CD4-positive, alpha-beta memory T cell (primary cell): ENCODE results near the gene GRAP. TPM values are rescaled to one million over a fixed set of nuclear protein-coding genes. Genes with fewer than 3 reads are reported as not detected.
"Not testable (repeated sequence)": the region's sequence is repeated elsewhere in the genome, so short reads cannot be mapped to it uniquely, and the experiment has no call there.

ENCODE experiments used
- CTCF ChIA-PET: fragments of 350-600 bp; sonication (Branson Sonifier 250); formaldehyde crosslinking; loops from one replicate; lab custom pipeline; 2021; ENCODE audit warnings: inconsistent platforms; ENCODE audit not compliant: partially characterized antibody; lab: Charles Lee
- POLR2A ChIA-PET: fragments of 350-600 bp; sonication (Branson Sonifier 250); formaldehyde crosslinking; loops from one replicate; lab custom pipeline; 2021; ENCODE audit not compliant: partially characterized antibody; lab: Charles Lee
- DNase-seq, 5 donors: peaks; one replicate each; pipeline versions ENCODE4 v3.0.0 to v3.0.0-alpha.2; 2020 to 2022; ENCODE audit warnings: mixed read lengths in 1 of 5
- H3K27ac ChIP-seq: one replicate; pipeline ENCODE4 v1.7.0; 2013; ENCODE audit warnings: low read depth, low read length
- H3K27me3 ChIP-seq: 2 replicates; pipeline ENCODE4 v1.7.0; 2013; ENCODE audit warnings: mild to moderate bottlenecking, low read length, moderate library complexity; ENCODE audit not compliant: insufficient read depth
- H3K36me3 ChIP-seq: 2 replicates; pipeline ENCODE4 v1.7.0; 2013; ENCODE audit warnings: mild to moderate bottlenecking, low read length, moderate library complexity; ENCODE audit not compliant: insufficient read depth
- H3K4me1 ChIP-seq: 2 replicates; pipeline ENCODE4 v1.7.0; 2013; ENCODE audit warnings: mild to moderate bottlenecking, low read length, moderate library complexity; ENCODE audit not compliant: insufficient read depth
- H3K4me3 ChIP-seq, 2 donors: one replicate each; pipeline ENCODE4 v1.7.0; 2013; ENCODE audit warnings: low read length in 2 of 2, mild to moderate bottlenecking in 1 of 2
- H3K9me3 ChIP-seq, 2 donors: one replicate each; pipeline ENCODE4 v1.7.0; 2013; ENCODE audit warnings: low read length in 2 of 2, control low read depth in 1 of 2; ENCODE audit not compliant: control insufficient read depth in 1 of 2
- H3K27ac Mint-ChIP-seq, 7 donors: one replicate each; pipeline ENCODE4 v1.8.0; 2020 to 2021; ENCODE audit warnings: mixed read lengths in 7 of 7, mild to moderate bottlenecking in 6 of 7, inconsistent platforms in 3 of 7, moderate library complexity in 3 of 7
- H3K27me3 Mint-ChIP-seq, 2 donors: one replicate each; pipeline ENCODE4 v1.8.0; 2020 to 2021; ENCODE audit warnings: mixed read lengths in 2 of 2
- H3K36me3 Mint-ChIP-seq, 2 donors: one replicate each; pipeline ENCODE4 v1.8.0; 2020 to 2021; ENCODE audit warnings: mixed read lengths in 2 of 2, inconsistent platforms in 1 of 2, mild to moderate bottlenecking in 1 of 2
- H3K4me1 Mint-ChIP-seq, 4 donors: one replicate each; pipeline ENCODE4 v1.8.0; 2020 to 2021; ENCODE audit warnings: mixed read lengths in 4 of 4, mild to moderate bottlenecking in 1 of 4
- H3K4me3 Mint-ChIP-seq, 8 donors: one replicate each; pipeline ENCODE4 v1.8.0; 2020 to 2021; ENCODE audit warnings: mixed read lengths in 8 of 8, mild to moderate bottlenecking in 7 of 8, moderate library complexity in 6 of 8, inconsistent platforms in 3 of 8
- H3K9me3 Mint-ChIP-seq, 8 donors: one replicate each; pipeline ENCODE4 v1.8.0; 2020 to 2021; ENCODE audit warnings: mixed read lengths in 8 of 8, mild to moderate bottlenecking in 5 of 8, inconsistent platforms in 3 of 8, moderate library complexity in 1 of 8
- intact Hi-C: fragments of 100-400 bp; cut with micrococcal nuclease; formaldehyde crosslinking; loops from one replicate; pipeline ENCODE4 v1.15.1; 2023
- polyA plus RNA-seq, 2 donors: library from polyadenylated mRNA; unstranded; fragments of 300-500 nt; fragmentation: Illumina TruSeq; gene quantifications; one replicate each; pipeline ENCODE4 v1.2.3, GENCODE V29; 2021
- total RNA-seq, 2 experiments: library from RNA; stranded (reverse); gene quantifications; one replicate each; pipeline ENCODE4 v1.2.3, GENCODE V29; 2021

The GRAP gene
- total and polyA plus RNA-seq, 4 experiments from 2014 or later = 61.6 to 75.8 (median 66.6) TPM

DNA sequence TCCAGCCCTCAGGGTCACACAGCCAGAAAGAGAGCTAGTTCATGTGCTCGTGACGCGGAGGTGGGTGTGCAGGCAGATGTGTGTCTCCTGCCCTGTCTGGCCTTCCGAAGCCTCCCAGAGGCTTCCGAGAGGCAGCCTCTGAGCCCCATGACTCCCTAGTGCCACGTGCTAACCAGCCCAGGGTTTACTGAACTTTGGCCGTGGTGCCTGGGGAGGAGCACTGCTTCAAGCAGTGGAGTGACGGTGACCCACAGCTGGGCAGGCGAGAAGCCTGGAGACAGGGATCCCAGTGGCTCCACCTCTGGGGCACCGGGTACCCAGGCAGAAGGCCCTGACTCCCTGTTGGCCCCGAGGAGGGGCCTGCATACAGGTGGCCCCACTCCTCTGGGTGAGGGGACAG is 18.1 kb downstream of the GRAP start:
- not testable (repeated sequence) for H3K36me3 ChIP-seq

DNA sequence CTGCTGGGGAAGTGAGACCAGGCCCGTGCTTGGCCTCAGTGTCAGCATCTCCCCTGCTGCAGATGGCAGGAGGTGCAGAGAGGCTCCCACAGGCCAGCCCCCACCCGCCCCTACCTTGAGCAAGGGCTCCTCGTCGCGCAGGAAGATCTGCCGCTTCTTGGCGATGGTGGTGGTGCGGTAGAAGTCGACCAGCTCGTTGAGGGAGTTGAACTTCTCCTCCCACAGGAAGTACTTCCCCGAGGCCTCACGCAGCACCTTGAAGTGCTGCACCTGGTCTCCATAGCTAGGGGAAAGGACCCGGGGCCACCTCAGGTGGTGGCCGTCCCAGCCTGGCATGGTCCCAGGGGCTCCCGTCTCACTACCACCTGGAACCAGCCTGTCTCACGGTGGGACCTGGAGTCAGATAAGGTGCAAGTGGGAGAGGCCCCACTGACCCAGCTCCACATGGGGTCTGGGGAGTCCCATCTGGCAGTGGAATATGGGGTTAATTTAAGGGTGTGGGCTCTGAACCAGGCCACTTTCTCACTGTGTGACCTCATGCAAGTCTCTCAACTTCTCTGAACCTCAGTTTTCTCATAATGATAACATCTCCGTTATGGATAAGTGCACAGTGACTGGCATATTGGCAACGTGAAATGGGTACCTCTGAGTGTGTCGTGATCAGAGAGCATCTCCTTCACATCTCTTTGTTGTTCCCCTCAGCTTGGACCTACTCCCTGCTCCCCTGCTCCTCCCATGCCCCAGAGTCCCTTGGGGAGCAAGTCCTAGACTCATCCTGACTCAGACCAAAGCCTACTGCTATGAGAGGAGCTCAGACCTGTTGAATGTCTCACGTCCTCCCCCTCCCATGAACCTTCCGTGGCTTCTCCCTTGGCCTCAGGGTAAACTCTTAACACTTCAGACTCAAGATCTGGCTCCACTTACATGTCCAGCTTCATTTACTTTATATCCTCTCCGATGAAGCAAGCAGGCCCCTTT is 22.4 kb downstream of the GRAP start:
- Histone ChIP-seq H3K27ac (peak overlapping the region; percentile 16), H3K36me3 (peaks cover 5% of the 10 kb centered on the region), H3K9me3 (no peaks in the 10 kb centered on the region), H3K27me3 (no peaks in the 10 kb centered on the region), H3K4me3 (no peak overlapping the region), H3K4me1 (peaks cover 14% of the 10 kb centered on the region)
- H3K36me3 Mint-ChIP-seq = peaks cover 11 to 18% of the 10 kb centered on the region in 2 donors
- peak overlapping the region in 6 of 8 donors; percentile 11 to 57 (median 34) for H3K4me3 Mint-ChIP-seq
- ChIA-PET CTCF (interaction anchor here (1.3 kb wide), 1 partner anchor 63 kb away, joined by 9 read pairs; no protein-coding TSS in a partner anchor), POLR2A (interaction anchor here (0.8 to 2.4 kb wide), 4 partner anchors 18 to 399 kb away, joined by 3 to 9 read pairs (median 5); partner anchors contain the start of gene FAM83G)
- no peaks in the 10 kb centered on the region for H3K27me3 Mint-ChIP-seq
- peak overlapping the region; percentile 67 to 86 (median 81) for H3K27ac Mint-ChIP-seq
- intact Hi-C loops = no loop called here
- H3K9me3 Mint-ChIP-seq = no peaks in the 10 kb centered on the region
- peaks cover 13 to 27% (median 14%) of the 10 kb centered on the region in 4 donors for H3K4me1 Mint-ChIP-seq
- peak in 2 of 5 donors; percentile 19 to 22 for DNase-seq

More for the DNA sequence above, 18.1 kb downstream of the GRAP start:
- H3K27me3 ChIP-seq, H3K4me3 Mint-ChIP-seq, H3K9me3 Mint-ChIP-seq, H3K9me3 ChIP-seq, H3K27ac ChIP-seq, CTCF ChIA-PET, H3K4me3 ChIP-seq, DNase-seq, H3K27me3 Mint-ChIP-seq, intact Hi-C loops, H3K27ac Mint-ChIP-seq, POLR2A ChIA-PET: not testable (repeated sequence)
- peaks cover 7 to 10% of the 10 kb centered on the region in 2 donors for H3K36me3 Mint-ChIP-seq
- H3K4me1 Mint-ChIP-seq = peaks cover 10 to 15% (median 13%) of the 10 kb centered on the region in 4 donors
- peaks cover 13% of the 10 kb centered on the region for H3K4me1 ChIP-seq

DNA sequence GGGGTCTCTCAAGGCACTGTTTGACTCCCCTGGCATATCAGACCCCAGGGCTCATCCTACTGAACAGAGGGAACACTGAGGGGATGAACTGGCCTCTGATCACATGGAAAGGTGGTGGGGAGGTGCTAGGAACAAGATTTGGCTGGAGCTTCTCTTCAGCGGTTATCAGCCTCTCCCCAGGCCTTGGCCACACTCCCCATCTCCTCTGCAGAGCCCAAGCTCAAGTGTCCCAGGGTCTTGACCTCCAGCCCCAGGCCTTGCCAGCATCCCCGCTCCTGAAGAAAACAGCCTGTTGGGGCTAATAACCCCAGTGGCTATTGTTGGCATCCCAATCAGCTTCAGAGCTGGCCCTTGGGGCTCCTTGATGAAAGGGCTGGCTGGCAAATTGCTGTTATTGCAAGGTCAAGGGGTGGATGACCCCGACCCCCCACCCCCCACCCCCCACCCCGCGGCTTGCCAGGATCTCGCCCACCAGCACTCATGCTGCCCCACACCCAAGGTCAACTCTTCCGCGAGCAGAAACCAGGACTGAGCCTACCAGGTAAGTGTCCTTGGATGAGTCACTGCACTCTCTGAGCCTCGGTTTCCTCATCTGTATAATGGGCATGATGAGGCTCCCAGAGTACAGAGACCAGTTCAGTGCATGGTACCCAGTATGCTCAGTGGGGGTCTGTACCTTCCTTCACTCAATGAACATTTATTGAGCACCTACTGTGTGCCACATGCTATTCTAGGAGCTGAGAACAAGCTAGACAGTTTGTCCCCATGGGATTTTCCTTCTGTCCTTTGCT is 23.4 kb downstream of the GRAP start:
- Mint-ChIP-seq H3K9me3 (no peaks in the 10 kb centered on the region), H3K36me3 (peaks cover 11 to 25% of the 10 kb centered on the region in 2 donors), H3K4me1 (peaks cover 13 to 33% (median 16%) of the 10 kb centered on the region in 4 donors), H3K27ac (peak overlapping the region in 5 of 7 donors; percentile 29 to 78 (median 50)), H3K27me3 (no peaks in the 10 kb centered on the region), H3K4me3 (peak overlapping the region in 3 of 8 donors; percentile 21 to 46 (median 34))
- Histone ChIP-seq H3K9me3 (no peaks in the 10 kb centered on the region), H3K4me1 (peaks cover 14% of the 10 kb centered on the region), H3K27ac (no peak overlapping the region), H3K36me3 (peaks cover 5% of the 10 kb centered on the region), H3K4me3 (no peak overlapping the region), H3K27me3 (no peaks in the 10 kb centered on the region)
- no peak for DNase-seq
- intact Hi-C loops = no loop called here
- POLR2A ChIA-PET = interaction anchor here (0.8 to 2.4 kb wide), 6 partner anchors 8 to 398 kb away, joined by 3 to 9 read pairs (median 4); partner anchors contain the start of gene FAM83G
- CTCF ChIA-PET = interaction anchor here (1.1 to 1.6 kb wide), 5 partner anchors 17 to 67 kb away, joined by 3 to 9 read pairs (median 5); no protein-coding TSS in a partner anchor

DNA sequence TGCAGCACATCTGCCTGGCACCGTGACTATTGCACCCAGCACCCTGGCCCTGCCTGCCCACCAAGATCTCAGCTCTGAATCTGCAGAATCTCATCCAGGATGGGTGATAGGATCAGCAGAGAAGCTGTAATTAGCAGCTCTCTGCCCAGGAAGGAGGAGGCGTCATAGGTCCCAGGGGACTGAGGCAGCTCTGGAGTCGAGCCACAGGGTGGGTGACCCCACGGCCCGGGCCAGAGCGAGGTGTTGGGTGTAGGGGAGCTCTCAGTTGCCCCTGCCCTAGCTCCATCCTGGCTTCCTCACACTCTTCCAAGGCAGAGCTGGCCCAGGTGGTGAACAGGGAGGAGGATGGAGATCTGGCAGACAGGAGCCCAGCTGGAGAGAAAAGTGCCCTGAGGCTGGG is 24.0 kb downstream of the GRAP start:
- Mint-ChIP-seq H3K27ac (peak overlapping the region in 4 of 7 donors; percentile 35 to 78 (median 44)), H3K36me3 (peaks cover 11 to 25% of the 10 kb centered on the region in 2 donors), H3K4me3 (peak overlapping the region in 1 of 8 donors; percentile 31), H3K27me3 (no peaks in the 10 kb centered on the region), H3K9me3 (no peaks in the 10 kb centered on the region), H3K4me1 (peaks cover 14 to 33% (median 16%) of the 10 kb centered on the region in 4 donors)
- H3K27me3 ChIP-seq = no peaks in the 10 kb centered on the region
- peak in 1 of 5 donors; percentile 19 for DNase-seq
- peaks cover 5% of the 10 kb centered on the region for H3K36me3 ChIP-seq
- no peaks in the 10 kb centered on the region for H3K9me3 ChIP-seq
- no peak overlapping the region for H3K4me3 ChIP-seq
- H3K27ac ChIP-seq = no peak overlapping the region
- CTCF ChIA-PET = interaction anchor here (1.1 to 1.6 kb wide), 5 partner anchors 16 to 397 kb away, joined by 3 to 7 read pairs (median 3); no protein-coding TSS in a partner anchor
- peaks cover 14% of the 10 kb centered on the region for H3K4me1 ChIP-seq
- POLR2A ChIA-PET = interaction anchor here (0.8 to 2.4 kb wide), 4 partner anchors 8 to 61 kb away, joined by 3 to 9 read pairs (median 4); partner anchors contain the start of gene FAM83G
- intact Hi-C loops = no loop called here

DNA sequence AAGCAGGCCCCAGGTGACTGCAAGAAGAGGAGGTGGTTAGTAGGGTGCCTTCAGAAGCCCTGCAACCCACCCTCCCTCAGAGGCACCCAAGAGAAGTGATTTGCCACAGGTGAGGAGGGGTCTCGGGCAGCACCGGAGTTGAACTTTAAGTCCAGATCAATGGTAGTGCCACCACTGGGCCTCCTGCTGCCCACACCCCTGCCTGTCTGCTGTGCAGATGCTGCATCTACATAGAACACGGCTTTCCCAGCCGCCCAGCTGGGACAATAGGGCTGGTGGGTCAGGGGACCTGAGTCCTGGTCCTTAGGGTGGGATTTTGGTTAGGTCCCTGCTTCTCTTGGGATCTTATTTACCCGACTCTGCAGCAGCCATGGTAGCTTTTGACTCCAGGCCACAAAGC is 24.6 kb downstream of the GRAP start:
- Histone ChIP-seq H3K9me3 (no peaks in the 10 kb centered on the region), H3K36me3 (peaks cover 5% of the 10 kb centered on the region), H3K27me3 (no peaks in the 10 kb centered on the region), H3K4me3 (no peak overlapping the region), H3K4me1 (peaks cover 14% of the 10 kb centered on the region), H3K27ac (no peak overlapping the region)
- peak in 1 of 5 donors; percentile 32 for DNase-seq
- Mint-ChIP-seq H3K4me1 (peaks cover 15 to 33% (median 16%) of the 10 kb centered on the region in 4 donors), H3K36me3 (peaks cover 11 to 25% of the 10 kb centered on the region in 2 donors), H3K27ac (peak overlapping the region in 3 of 7 donors; percentile 35 to 48 (median 47)), H3K9me3 (no peaks in the 10 kb centered on the region), H3K4me3 (no peak overlapping the region), H3K27me3 (no peaks in the 10 kb centered on the region)
- POLR2A ChIA-PET = interaction anchor here (0.8 to 2.4 kb wide), 4 partner anchors 7 to 61 kb away, joined by 3 to 9 read pairs (median 4); partner anchors contain the start of gene FAM83G
- intact Hi-C loops = no loop called here
- CTCF ChIA-PET = interaction anchor here (1.1 to 1.6 kb wide), 5 partner anchors 16 to 396 kb away, joined by 3 to 7 read pairs (median 3); no protein-coding TSS in a partner anchor

DNA sequence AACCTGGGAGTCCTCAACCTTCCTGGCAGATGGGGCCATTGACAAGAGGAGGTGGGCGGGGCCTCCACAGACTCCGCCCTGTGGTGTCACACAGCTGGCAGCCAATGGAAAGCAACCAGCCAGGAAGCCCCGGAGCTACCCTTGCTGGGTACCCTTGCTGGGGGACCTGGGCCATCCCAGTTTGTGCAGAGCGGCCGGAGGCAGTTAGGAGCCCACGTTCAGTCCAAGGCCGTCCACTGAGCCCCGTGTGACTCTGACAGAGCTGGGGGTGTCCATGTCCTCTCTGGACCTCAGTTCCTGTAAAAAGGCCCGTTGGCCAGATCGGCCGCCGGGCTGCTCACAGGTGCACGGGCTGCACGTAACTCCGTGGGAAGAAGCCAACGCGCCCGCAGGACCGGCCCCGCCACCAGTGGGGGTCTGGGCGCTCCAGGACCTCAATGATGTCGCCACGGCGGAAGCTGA is 25.1 kb downstream of the GRAP start:
- intact Hi-C loops = no loop called here

More for the DNA sequence above, 25.1 kb downstream of the GRAP start:
- no peak overlapping the region for H3K4me3 ChIP-seq
- CTCF ChIA-PET = interaction anchor here (1.1 to 1.4 kb wide), 3 partner anchors 15 to 396 kb away, joined by 3 to 7 read pairs (median 3); no protein-coding TSS in a partner anchor
- H3K36me3 ChIP-seq = peaks cover 5% of the 10 kb centered on the region
- POLR2A ChIA-PET = interaction anchor here (1.1 to 2.0 kb wide), 2 partner anchors 17 to 19 kb away, joined by 3 to 8 read pairs; partner anchors contain the start of gene FAM83G
- no peaks in the 10 kb centered on the region for H3K27me3 ChIP-seq
- H3K4me3 Mint-ChIP-seq = no peak overlapping the region
- no peak overlapping the region for H3K27ac ChIP-seq
- DNase-seq = peak in 4 of 5 donors; percentile 26 to 42 (median 40)
- peaks cover 14% of the 10 kb centered on the region for H3K4me1 ChIP-seq
- H3K4me1 Mint-ChIP-seq = peaks cover 16 to 33% (median 20%) of the 10 kb centered on the region in 4 donors
- no peaks in the 10 kb centered on the region for H3K9me3 Mint-ChIP-seq
- peaks cover 11 to 25% of the 10 kb centered on the region in 2 donors for H3K36me3 Mint-ChIP-seq
- peaks cover 0 to 2% of the 10 kb centered on the region in 2 donors for H3K27me3 Mint-ChIP-seq
- H3K27ac Mint-ChIP-seq = peak overlapping the region in 1 of 7 donors; percentile 33
- no peaks in the 10 kb centered on the region for H3K9me3 ChIP-seq
